NCI-H82 (cell line): ENCODE data around the gene VPS45.

Source experiments
- DNase-seq: peaks from one replicate; lab custom pipeline; 2025; lab: John Stamatoyannopoulos, UW

VPS45 gene

DNA sequence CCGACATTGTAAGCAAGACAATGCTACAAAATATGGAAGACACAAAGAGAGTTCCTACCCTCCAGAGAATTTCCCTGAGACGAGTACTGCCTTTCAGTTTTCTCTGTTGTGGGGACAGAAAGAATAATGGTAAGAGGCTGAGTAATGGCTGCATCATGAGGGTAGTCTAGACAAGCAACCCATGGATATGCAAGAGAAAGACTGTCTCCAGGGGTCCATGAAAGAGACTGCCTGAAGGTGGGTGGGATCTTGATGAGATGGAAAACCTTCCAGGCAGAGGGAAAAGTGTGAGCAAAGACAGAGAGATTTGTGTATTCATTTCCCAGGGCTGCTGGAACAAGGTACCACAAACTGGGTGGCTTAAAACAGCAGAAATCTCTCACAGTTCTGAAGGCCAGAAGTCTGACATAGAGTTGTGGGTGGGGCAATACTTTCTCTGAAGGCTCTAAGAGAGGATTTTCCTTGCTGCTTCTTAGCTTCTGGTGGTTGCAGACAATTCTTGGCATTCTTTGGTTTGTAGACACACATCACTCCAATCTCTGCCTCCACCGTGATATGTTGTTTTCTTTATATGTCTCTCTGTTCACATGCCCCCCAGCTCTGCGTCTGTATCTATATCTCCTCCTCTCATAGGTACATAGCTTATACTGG, 126.9 kb downstream of the VPS45 start:
- no peak for DNase-seq
